Activated T-cell treated with anti-CD3 and anti-CD28 coated beads for 24 hours (primary cell): ENCODE measurements around the gene TLR2.

Experiments
- DNase-seq: peaks from one replicate; pipeline ENCODE4 v3.0.0-alpha.2; 2020; ENCODE audit warnings: low read depth

TLR2 gene

GRCh38 chr4:153684182-153684970 is at the start of gene TLR2:
TSS of gene TLR2 (plus strand) at chr4:153684280. CDS start at chr4:153702908, 18,628 bp downstream.
- peak; percentile 48 for DNase-seq

- DNase-seq: no peak
Observed at GRCh38 chr4:153634738-153635353, 49.2 kb upstream of the TLR2 start.

GRCh38 chr4:153635846-153636245 is 48.2 kb upstream of the TLR2 start:
- no peak for DNase-seq

- DNase-seq: no peak
Observed at GRCh38 chr4:153637201-153637600, 46.9 kb upstream of the TLR2 start.

- DNase-seq: no peak
Observed at GRCh38 chr4:153638011-153638410, 46.1 kb upstream of the TLR2 start.

- DNase-seq: no peak
Observed at GRCh38 chr4:153638999-153639398, 45.1 kb upstream of the TLR2 start.

- DNase-seq: no peak
Observed at GRCh38 chr4:153639833-153640802, 44.0 kb upstream of the TLR2 start.

- DNase-seq: no peak
Observed at GRCh38 chr4:153641532-153641931, 42.5 kb upstream of the TLR2 start.

- no peak for DNase-seq
Observed at GRCh38 chr4:153643406-153644383, 40.4 kb upstream of the TLR2 start.

GRCh38 chr4:153645183-153645582 is 38.9 kb upstream of the TLR2 start:
- no peak for DNase-seq

GRCh38 chr4:153646261-153646660 is 37.8 kb upstream of the TLR2 start:
- no peak for DNase-seq

GRCh38 chr4:153646978-153647377 is 37.1 kb upstream of the TLR2 start:
- DNase-seq: no peak

- DNase-seq: no peak
Observed at GRCh38 chr4:153647975-153648374, 36.1 kb upstream of the TLR2 start.

GRCh38 chr4:153649572-153649991 is 34.5 kb upstream of the TLR2 start:
- no peak for DNase-seq

GRCh38 chr4:153651116-153651515 is 33.0 kb upstream of the TLR2 start:
- DNase-seq: no peak

- DNase-seq: peak; percentile 20
Observed at GRCh38 chr4:153651587-153651986, 32.5 kb upstream of the TLR2 start.

GRCh38 chr4:153652051-153652784 is 31.9 kb upstream of the TLR2 start:
- no peak for DNase-seq

GRCh38 chr4:153655002-153655541 is 29.0 kb upstream of the TLR2 start:
- no peak for DNase-seq

GRCh38 chr4:153655928-153656327 is 28.2 kb upstream of the TLR2 start:
- DNase-seq: no peak

- DNase-seq: no peak
Observed at GRCh38 chr4:153661215-153661822, 22.8 kb upstream of the TLR2 start.
